PC-3 (cell line): ENCODE measurements around the gene CEP170B. TPM values are rescaled to one million over a fixed set of nuclear protein-coding genes. Genes with fewer than 3 reads are reported as not detected.

ENCODE experiments used
- ATAC-seq: fragments of 200-7000 bp; cut with Tn5 transposase; 2 replicates; pipeline ENCODE4 v1.9.1; 2020; ENCODE audit warnings: mild to moderate bottlenecking, moderate library complexity
- BruUV-seq: library from RNA; stranded (reverse); fragments of 400-500 nt; replicated peaks from 2 replicates; lab custom pipeline; 2021; lab: Mats Ljungman, UMichigan
- CTCF ChIA-PET: fragments of 300-600 bp; sonication (Branson Sonifier 250); formaldehyde crosslinking; loops from one replicate; lab custom pipeline; 2022; ENCODE audit warnings: antibody characterized with exemption; lab: Charles Lee
- POLR2A ChIA-PET: fragments of 300-600 bp; sonication (Branson Sonifier 250); formaldehyde crosslinking; loops from one replicate; lab custom pipeline; 2022; ENCODE audit warnings: antibody characterized with exemption; ENCODE audit not compliant: unreplicated experiment; lab: Charles Lee
- DNase-seq: peaks from one replicate; pipeline ENCODE4 v3.0.0-alpha.2; 2015
- H2AFZ ChIP-seq: fragments of 300-600 bp; sonication (generic); 2 replicates; pipeline ENCODE4 v1.6.0; 2016; ENCODE audit warnings: antibody characterized with exemption, low read length
- H3F3A ChIP-seq: fragments of 300-600 bp; sonication (generic); one replicate; pipeline ENCODE4 v1.6.0; 2017; ENCODE audit warnings: antibody characterized with exemption, low read length, control low read depth, mild to moderate bottlenecking; ENCODE audit not compliant: unreplicated experiment
- H3K27ac ChIP-seq: fragments of 300-600 bp; sonication (generic); 2 replicates; pipeline ENCODE4 v1.5.1; 2016; ENCODE audit warnings: mild to moderate bottlenecking, low read length
- H3K27me3 ChIP-seq: fragments of 300-600 bp; sonication (generic); 2 replicates; pipeline ENCODE4 v1.6.1; 2016; ENCODE audit warnings: low read length, mixed read lengths
- H3K36me3 ChIP-seq: fragments of 300-600 bp; sonication (generic); 2 replicates; pipeline ENCODE4 v1.6.1; 2016; ENCODE audit warnings: low read depth, mixed run types, low read length, mixed read lengths
- H3K4me1 ChIP-seq: fragments of 300-600 bp; sonication (generic); 2 replicates; pipeline ENCODE4 v1.5.1; 2016; ENCODE audit warnings: low read length; ENCODE audit not compliant: insufficient read depth
- H3K4me2 ChIP-seq: fragments of 300-600 bp; sonication (generic); 2 replicates; pipeline ENCODE4 v1.6.0; 2016; ENCODE audit warnings: low read length
- H3K4me3 ChIP-seq: fragments of 300-600 bp; sonication (generic); 2 replicates; pipeline ENCODE4 v1.5.1; 2016; ENCODE audit warnings: mild to moderate bottlenecking, low read length, mixed read lengths
- H3K79me2 ChIP-seq: fragments of 300-600 bp; sonication (generic); 2 replicates; pipeline ENCODE4 v1.6.1; 2017; ENCODE audit warnings: low read length, mixed read lengths
- H3K9ac ChIP-seq: fragments of 300-600 bp; sonication (generic); 2 replicates; pipeline ENCODE4 v1.6.0; 2016; ENCODE audit warnings: mild to moderate bottlenecking, low read length
- H3K9me2 ChIP-seq: fragments of 300-600 bp; sonication (generic); replicated peaks from 2 replicates; pipeline ENCODE4 v1.6.1; 2016; ENCODE audit warnings: mixed run types, low read length, mixed read lengths
- H3K9me3 ChIP-seq: fragments of 300-600 bp; sonication (generic); 2 replicates; pipeline ENCODE4 v1.6.1; 2016; ENCODE audit warnings: low read length, mixed read lengths
- H4K20me1 ChIP-seq: fragments of 300-600 bp; sonication (generic); 2 replicates; pipeline ENCODE4 v1.6.1; 2016; ENCODE audit warnings: low read length, mixed read lengths
- EZH2 ChIP-seq: fragments of 300-600 bp; sonication (generic); IDR thresholded peaks from one replicate; pipeline ENCODE4 v1.6.1; 2017; ENCODE audit warnings: antibody characterized with exemption, mild to moderate bottlenecking, low read length; ENCODE audit not compliant: unreplicated experiment
- EZH2phosphoT487 ChIP-seq: fragments of 300-600 bp; sonication (generic); IDR thresholded peaks from 2 replicates; pipeline ENCODE4 v1.6.1; 2018; ENCODE audit warnings: mild to moderate bottlenecking, antibody characterized with exemption, low read length, borderline replicate concordance
- intact Hi-C: fragments of 100-400 bp; cut with micrococcal nuclease; formaldehyde crosslinking; loops from 2 replicates; pipeline ENCODE4 v1.9.0; 2023
- total RNA-seq: library from RNA; depleted of rRNA; stranded (reverse); fragments of >200 nt; gene quantifications from 2 replicates; pipeline ENCODE4 v1.2.3, GENCODE V29; 2014
- TF ChIP-seq, protein P1 (sequence below): fragments of 300-600 bp; sonication (generic); conservative IDR thresholded peaks from 2 replicates; pipeline ENCODE4 v1.5.1; 2017; ENCODE audit warnings: antibody characterized with exemption, low read depth, mild to moderate bottlenecking, low read length

Gene CEP170B
- total RNA-seq, 1 experiment from 2014 or later, result 33.2 TPM

DNA sequence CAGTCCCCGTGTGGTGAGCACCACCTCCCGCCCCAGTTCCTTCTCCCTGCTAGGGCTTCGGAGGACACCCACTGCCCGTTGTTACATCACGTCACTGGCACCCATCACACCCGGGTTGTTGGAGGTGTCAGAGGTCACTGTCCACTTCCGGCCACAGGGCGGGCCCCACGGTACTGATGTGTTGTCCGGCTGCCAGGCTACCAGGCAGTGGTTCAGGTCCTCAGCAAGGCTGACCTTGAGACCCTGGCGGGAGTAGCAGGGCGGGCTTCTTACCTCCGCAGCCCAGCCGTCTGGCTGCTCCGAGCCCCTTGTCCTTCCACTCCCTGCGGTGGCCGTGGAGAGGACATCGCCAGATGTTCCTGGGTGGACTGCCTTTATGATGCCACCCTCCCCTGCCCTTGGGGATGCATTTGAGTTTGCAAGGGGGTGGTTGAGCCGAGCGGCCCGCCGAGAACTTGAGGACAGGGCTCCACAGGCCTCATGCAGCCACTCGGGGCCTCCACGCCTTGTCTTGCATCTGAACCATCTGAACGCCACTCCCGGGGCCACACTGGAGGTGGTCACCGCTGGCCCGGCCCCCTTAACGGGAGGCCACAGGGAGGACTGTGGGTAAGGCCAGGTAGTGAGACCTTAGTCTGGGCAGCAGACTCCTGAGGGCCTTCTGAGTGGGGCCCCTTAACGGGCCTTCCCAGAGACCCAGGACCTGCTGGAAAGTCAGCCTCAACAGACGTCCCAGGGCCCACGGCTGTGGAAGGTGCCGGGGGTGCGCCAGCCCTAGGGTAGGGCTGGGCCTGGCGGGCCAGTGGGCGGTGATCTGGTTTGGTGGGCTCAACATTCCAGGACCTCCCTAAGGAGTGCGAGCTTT lies 32.5 kb downstream of the CEP170B start:
- no peak for DNase-seq
- H3F3A ChIP-seq, result no peaks in the 10 kb centered on the region
- no peak overlapping the region for H3K9ac ChIP-seq
- H3K9me2 ChIP-seq, result no peaks in the 10 kb centered on the region
- no peaks in the 10 kb centered on the region for H3K79me2 ChIP-seq
- H3K4me2 ChIP-seq, result no peak overlapping the region
- no peaks in the 10 kb centered on the region; the same call in 1 of the 2 replicates for H3K36me3 ChIP-seq
- H3K4me3 ChIP-seq, result no peak overlapping the region
- ATAC-seq, result no peak
- ChIA-PET POLR2A (no interaction called here), CTCF (no interaction called here)
- no peaks in the 10 kb centered on the region for H3K4me1 ChIP-seq
- no peaks in the 10 kb centered on the region for H3K27me3 ChIP-seq
- no peaks in the 10 kb centered on the region for H3K9me3 ChIP-seq
- TF ChIP-seq, protein P1, sequence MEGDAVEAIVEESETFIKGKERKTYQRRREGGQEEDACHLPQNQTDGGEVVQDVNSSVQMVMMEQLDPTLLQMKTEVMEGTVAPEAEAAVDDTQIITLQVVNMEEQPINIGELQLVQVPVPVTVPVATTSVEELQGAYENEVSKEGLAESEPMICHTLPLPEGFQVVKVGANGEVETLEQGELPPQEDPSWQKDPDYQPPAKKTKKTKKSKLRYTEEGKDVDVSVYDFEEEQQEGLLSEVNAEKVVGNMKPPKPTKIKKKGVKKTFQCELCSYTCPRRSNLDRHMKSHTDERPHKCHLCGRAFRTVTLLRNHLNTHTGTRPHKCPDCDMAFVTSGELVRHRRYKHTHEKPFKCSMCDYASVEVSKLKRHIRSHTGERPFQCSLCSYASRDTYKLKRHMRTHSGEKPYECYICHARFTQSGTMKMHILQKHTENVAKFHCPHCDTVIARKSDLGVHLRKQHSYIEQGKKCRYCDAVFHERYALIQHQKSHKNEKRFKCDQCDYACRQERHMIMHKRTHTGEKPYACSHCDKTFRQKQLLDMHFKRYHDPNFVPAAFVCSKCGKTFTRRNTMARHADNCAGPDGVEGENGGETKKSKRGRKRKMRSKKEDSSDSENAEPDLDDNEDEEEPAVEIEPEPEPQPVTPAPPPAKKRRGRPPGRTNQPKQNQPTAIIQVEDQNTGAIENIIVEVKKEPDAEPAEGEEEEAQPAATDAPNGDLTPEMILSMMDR, result no peak
- TF ChIP-seq EZH2, result no peak
- no peak overlapping the region for H2AFZ ChIP-seq
- no peak overlapping the region for H3K27ac ChIP-seq
- intact Hi-C loops, result loop anchor here (2.0 kb wide), 1 partner anchor 75 kb away; no protein-coding TSS in a partner anchor
- BruUV-seq, result no TSS peak
- H4K20me1 ChIP-seq, result no peaks in the 10 kb centered on the region

DNA sequence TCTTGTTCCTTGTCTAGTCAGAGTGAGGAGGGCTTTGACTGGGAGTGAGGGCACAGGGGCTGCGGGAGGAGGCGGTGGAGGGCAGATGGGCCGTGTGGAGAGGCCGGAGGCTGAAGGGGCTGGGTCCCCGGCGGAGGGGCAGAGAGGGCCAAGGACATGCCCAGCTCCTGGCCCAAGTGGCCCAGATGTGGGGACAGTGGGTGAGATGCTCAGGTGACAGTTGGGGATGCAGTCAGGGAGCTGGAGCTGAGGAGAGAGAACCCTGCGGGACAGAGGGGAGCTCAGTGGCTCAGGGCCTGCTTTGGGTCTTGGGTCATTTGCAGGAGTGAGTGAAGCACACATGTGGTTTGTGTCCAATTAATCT lies 33.1 kb downstream of the CEP170B start:
- H3K36me3 ChIP-seq, result no peaks in the 10 kb centered on the region; the same call in 1 of the 2 replicates
- H3K79me2 ChIP-seq, result no peaks in the 10 kb centered on the region
- no peak overlapping the region for H3K9ac ChIP-seq
- H3K4me1 ChIP-seq, result no peaks in the 10 kb centered on the region
- TF ChIP-seq EZH2 (no peak), EZH2phosphoT487 (no peak)
- TF ChIP-seq, protein P1, result no peak
- POLR2A ChIA-PET, result no interaction called here
- no peak overlapping the region for H3K27ac ChIP-seq
- H3K4me3 ChIP-seq, result no peak overlapping the region
- H4K20me1 ChIP-seq, result no peaks in the 10 kb centered on the region
- no peak overlapping the region for H3K4me2 ChIP-seq
- ATAC-seq, result no peak
- H3K27me3 ChIP-seq, result no peaks in the 10 kb centered on the region
- no peak overlapping the region for H2AFZ ChIP-seq
- CTCF ChIA-PET, result interaction anchor here (0.6 kb wide), 1 partner anchor 53 kb away, joined by 5 read pairs; no protein-coding TSS in a partner anchor
- intact Hi-C loops, result no loop called here
- no peaks in the 10 kb centered on the region for H3K9me2 ChIP-seq
- H3F3A ChIP-seq, result no peaks in the 10 kb centered on the region
- no peak for DNase-seq
- BruUV-seq, result no TSS peak
- no peaks in the 10 kb centered on the region for H3K9me3 ChIP-seq
